HG02759 (cell line): ENCODE measurements around the gene ENTPD1.
"Not testable (repeated sequence)": the region's sequence is repeated elsewhere in the genome, so short reads cannot be mapped to it uniquely, and the experiment has no call there.

Experiments used
- ATAC-seq: cut with Tn5 transposase; IDR thresholded peaks from one replicate; pipeline ENCODE4 v1.9.1; 2021; ENCODE audit warnings: mild to moderate bottlenecking, moderate library complexity; ENCODE audit not compliant: unreplicated experiment

The ENTPD1 gene

DNA sequence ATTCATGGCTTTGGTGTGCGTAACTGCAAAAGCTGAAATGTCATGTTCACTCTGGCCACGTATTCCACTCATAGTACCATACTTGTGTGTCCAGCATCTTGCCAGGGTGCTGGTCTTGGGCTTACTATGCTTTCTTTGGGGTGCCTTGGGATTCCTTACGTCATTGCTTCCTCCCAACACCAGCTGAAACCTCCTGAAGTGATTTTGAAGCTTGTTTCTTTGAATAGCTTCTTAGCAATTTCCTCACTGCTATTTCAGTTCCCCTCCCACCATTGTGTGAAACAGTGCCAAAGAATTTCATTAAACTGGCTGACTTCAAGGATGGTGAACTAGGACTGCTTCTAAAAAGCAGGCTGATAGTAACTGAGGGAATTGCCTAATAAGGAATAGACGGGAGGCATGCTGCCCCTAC, 36.9 kb downstream of the ENTPD1 start:
- no peak for ATAC-seq

- ATAC-seq = no peak
Measured at GRCh38 chr10:95793401-95794045, 37.6 kb downstream of the ENTPD1 start.

DNA sequence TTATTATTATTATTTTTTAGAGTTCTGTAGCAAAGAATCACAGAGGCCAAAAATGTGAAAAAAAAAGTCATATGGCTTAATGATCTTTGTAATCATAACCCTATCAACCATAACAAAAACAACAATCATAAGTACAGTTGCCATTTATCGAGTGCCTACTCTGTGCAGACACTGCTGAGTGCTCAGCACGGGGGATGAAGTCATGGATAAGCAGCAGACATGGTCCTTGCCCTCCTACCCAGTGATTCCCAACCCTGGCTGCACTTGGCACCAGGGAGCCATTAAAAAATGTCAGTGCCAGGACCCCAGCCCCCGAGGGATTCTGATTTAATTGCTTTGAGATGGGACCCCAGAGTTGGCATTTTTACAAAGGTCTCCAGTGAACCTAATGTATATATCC, 38.2 kb downstream of the ENTPD1 start:
- no peak for ATAC-seq

- ATAC-seq = no peak
Measured at GRCh38 chr10:95795602-95796001, 39.6 kb downstream of the ENTPD1 start.

DNA sequence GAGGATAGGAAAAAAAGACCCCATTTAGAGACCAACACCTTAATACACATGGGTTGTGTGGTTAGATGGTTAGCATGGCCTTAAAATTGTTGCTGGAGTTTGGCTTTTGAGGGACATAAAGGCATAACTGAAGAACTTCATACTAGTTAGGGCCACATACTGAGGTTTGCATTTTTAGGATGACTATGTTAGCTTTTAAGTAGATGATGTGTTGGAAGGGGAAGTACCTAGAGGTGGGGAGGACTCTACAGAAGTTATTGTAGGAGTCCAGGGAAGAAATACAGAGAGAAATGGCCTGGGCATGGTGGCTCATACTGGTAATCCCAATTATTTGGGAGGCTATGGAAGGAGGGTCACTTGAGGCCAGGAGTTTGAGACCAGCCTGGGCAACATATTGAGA, 40.5 kb downstream of the ENTPD1 start:
- no peak for ATAC-seq

DNA sequence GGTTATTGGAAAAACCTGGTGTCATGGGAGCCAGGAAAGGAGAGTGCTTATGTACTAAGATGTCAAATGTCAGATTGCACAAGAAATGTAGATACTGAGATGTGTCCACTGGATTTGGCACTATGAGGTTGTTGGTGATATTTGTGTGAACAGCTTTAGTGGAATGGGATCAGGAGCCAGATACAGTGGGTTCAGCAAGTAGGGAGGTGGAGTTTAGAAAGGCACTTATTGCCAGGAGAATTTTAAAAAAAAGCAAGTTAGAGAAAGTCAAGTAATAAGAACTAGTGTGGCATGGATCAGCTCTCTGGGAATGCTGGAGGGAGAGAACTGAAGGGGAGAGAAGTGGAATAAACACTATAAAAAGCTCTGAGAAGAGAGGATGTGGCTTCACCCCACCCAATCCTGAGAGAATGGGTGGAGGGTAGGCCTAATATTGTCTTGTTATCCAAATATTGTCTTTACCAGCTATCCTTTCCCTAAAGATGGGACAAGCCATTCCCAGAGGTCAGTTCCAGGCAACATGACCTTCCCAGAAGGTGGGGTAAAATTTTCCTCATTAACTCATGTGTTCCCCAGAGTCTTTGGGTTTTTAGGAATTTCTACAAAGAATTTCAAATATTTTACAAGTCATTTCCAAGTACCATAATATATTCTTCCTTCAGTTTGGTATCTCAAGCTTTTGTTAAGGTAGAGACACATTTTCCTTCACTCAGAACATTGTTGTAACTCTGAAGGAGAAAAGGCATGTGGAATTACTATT, 42.3 kb downstream of the ENTPD1 start:
- no peak for ATAC-seq

GRCh38 chr10:95800286-95800685, 44.3 kb downstream of the ENTPD1 start:
- not testable (repeated sequence) for ATAC-seq

DNA sequence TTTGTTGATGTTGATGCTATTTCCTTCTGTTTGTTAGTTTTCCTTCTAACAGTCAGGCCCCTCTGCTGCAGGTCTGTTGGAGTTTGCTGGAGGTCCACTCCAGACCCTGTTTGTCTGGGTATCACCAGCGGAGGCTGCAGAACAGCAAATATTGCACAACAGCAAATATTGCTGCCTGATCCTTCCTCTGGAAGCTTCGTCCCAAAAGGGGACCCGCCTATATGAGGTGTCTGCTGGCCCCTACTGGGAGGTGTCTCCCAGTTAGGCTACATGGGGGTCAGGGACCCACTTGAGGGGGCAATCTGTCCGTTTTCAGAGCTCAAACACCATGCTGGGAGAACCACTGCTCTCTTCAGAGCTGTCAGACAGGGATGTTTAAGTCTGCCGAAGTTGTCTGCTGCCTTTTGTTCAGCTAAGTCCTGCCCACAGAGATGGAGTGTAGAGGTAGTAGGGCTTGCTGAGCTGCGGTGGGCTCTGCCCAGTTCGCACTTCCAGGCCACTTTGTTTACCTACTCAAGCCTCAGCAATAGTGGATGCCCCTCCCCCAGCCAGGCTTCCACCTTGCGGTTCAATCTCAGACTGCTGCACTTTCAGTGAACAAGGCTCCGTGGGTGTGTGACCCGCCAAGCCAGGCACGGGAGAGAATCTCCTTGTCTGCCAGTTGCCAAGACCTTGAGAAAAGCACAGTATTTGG, 50.9 kb downstream of the ENTPD1 start:
- ATAC-seq = not testable (repeated sequence)

- not testable (repeated sequence) for ATAC-seq
Measured at GRCh38 chr10:95808705-95809308, 52.8 kb downstream of the ENTPD1 start.

- ATAC-seq = no peak
Measured at GRCh38 chr10:95809370-95810197, 53.6 kb downstream of the ENTPD1 start.

DNA sequence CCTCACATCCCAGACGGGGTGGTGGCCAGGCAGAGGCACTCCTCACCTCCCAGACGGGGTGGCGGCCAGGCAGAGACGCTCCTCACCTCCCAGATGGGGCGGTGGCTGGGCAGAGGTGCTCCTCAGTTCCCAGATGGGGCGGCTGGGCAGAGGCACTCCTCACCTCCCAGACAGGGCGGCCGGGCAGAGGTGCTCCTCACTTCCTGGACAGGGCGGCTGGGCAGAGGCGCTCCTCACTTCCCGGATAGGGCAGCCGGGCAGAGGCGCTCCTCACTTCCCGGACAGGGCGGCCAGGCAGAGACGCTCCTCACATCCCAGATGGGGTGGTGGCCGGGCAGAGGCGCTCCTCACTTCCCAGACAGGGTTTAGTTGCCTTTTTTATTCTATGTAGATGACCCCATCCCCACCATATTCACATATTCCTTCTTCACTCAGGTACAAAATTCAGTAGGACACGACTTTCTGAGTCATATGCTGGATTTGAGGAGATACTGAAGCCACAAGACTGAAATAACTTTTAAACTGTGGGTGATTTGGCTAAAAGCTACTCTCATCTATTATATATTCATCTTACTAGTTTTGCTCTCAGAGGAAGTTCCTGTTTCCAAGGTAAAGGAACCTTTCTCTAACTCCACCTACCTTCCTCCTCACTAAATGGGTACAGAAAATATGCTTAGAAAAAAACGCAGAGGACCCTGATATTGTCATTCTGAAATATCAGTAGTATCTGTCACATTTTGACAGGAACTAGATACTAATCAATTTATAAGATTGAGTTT, 54.4 kb downstream of the ENTPD1 start:
- ATAC-seq = no peak

GRCh38 chr10:95813054-95813685, 57.2 kb downstream of the ENTPD1 start:
- no peak for ATAC-seq

- no peak for ATAC-seq
Measured at GRCh38 chr10:95814011-95814727, 58.2 kb downstream of the ENTPD1 start.

DNA sequence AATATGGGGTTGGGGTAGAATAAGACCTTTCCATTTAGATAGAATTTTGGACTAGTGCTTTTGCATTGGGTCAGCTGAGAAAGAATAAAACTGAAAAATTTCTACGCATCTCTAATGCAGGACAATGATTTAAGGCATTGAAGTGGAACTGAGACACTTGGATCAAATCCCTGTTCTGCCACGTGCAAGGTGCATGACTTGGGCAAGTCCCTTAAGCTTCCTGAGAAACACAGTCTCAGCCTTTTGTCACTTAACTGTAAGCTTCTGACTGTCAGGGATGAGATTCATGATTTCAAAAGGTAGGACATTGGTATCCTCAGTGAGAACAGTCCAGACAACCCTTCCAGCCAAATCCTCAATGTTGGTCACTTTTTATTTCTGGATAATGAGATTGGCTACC, 59.2 kb downstream of the ENTPD1 start:
- ATAC-seq = no peak

DNA sequence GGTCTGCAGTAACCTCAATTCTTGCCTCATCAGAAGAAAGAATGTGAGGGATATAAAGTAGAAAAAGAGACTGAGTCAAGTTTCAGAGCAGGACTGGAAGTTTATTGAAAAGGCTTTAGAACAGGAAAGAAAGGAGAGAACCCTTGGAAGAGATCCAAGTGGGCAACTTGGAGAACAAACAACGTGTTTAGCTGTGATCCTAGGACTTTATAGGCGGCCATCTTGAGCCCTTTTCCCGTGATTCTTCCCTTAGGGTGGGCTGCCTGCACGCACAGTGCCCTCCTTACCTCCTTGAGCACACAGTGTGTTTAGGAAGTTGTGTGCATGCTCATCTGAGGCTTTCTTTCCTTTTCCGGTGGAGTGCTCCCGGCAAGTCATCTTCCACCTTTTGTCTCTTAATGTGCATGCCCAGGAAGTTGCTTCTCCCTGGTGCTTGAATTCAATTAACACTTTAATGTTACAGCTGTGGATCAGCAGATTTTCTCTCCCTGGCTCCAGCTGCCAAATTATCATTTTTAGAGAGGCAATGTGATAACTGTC, 59.8 kb downstream of the ENTPD1 start:
- ATAC-seq = no peak

DNA sequence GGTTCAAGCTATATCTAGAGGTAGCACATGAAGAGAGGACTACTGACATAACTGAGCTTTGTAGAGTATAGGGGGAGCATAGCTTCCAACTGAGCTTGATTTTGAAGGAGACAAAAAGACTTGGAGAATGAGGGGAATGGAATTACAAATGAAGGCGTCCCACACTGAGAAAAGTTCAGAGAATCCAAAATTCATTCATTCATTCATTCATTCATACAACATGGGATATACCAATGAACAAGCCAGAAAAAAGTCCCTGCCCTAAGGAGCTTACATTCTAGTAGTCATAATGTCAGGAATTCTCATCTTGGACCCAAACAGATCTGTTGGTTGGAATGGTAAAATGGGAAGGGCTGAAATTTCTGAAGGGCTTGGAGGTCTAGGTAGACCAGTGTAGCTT, 62.0 kb downstream of the ENTPD1 start:
- ATAC-seq = no peak

- ATAC-seq = no peak
Measured at GRCh38 chr10:95818668-95819067, 62.7 kb downstream of the ENTPD1 start.

GRCh38 chr10:95819620-95820329, 63.8 kb downstream of the ENTPD1 start:
- peak; percentile 44 for ATAC-seq
